Testis (tissue), 3 donors: ENCODE measurements around the gene PTPRK. TPM values are rescaled to one million over a fixed set of nuclear protein-coding genes. Genes with fewer than 3 reads are reported as not detected.
"Not testable (repeated sequence)": the region's sequence is repeated elsewhere in the genome, so short reads cannot be mapped to it uniquely, and the experiment has no call there.

ENCODE experiments used
- DNase-seq: peaks from one replicate; pipeline ENCODE4 v3.0.0-alpha.2; 2019
- H3K27ac ChIP-seq, 2 donors: fragments of 200-600 bp; sonication (generic); one replicate each; pipeline ENCODE4 v1.5.1; 2019
- H3K27me3 ChIP-seq: fragments of 200-600 bp; sonication (generic); one replicate; pipeline ENCODE4 v1.5.1; 2019
- H3K36me3 ChIP-seq: fragments of 200-600 bp; sonication (generic); one replicate; pipeline ENCODE4 v1.5.1; 2017; ENCODE audit warnings: low read depth; ENCODE audit errors: missing control alignments
- H3K4me1 ChIP-seq: fragments of 200-600 bp; sonication (generic); one replicate; pipeline ENCODE4 v1.5.1; 2019
- H3K4me3 ChIP-seq, 2 donors: fragments of 200-600 bp; sonication (generic); one replicate each; pipeline ENCODE4 v1.5.1; 2017 to 2019
- H3K9me3 ChIP-seq: fragments of 200-600 bp; sonication (generic); one replicate; pipeline ENCODE4 v1.5.1; 2017
- CTCF ChIP-seq, 3 experiments: fragments of 450-650 bp in 2 of 3; fragments of 200-600 bp in 1 of 3; sonication (generic) in 1 of 3; IDR thresholded peaks; one replicate each; pipeline ENCODE4 v1.5.1; 2016 to 2019; ENCODE audit warnings: antibody characterized with exemption in 3 of 3, mild to moderate bottlenecking in 2 of 3, moderate library complexity in 1 of 3
- POLR2A ChIP-seq: fragments of 450-650 bp; IDR thresholded peaks from one replicate; pipeline ENCODE4 v1.6.1; 2017; ENCODE audit warnings: antibody characterized with exemption, mild to moderate bottlenecking, moderate library complexity
- WGBS, 2 donors: methylation state at CpG; one replicate each; pipeline ENCODE4 v1.1.5; 2018; 5-methylcytosine and 5-hydroxymethylcytosine counted together
- intact Hi-C: fragments of 100-400 bp; cut with DNase I; formaldehyde crosslinking; loops from one replicate; pipeline ENCODE4 v1.15.1; 2023; ENCODE audit warnings: low total_unique reads
- polyA plus RNA-seq: library from polyadenylated mRNA; stranded (reverse); fragments of 350-450 nt; fragmentation: Illumina TruSeq; extraction: RNeasy Lipid Tissue Mini Kit (QIAGEN cat#74804); gene quantifications from one replicate; pipeline ENCODE4 v1.2.3, GENCODE V29; 2014; ENCODE audit warnings: low read depth, low replicate concordance; ENCODE audit not compliant: insufficient read depth
- total RNA-seq, 2 donors: library from RNA; depleted of rRNA; stranded (reverse); fragments of >200 nt; gene quantifications; one replicate each; pipeline ENCODE4 v1.2.3, GENCODE V29; 2016

PTPRK gene
- total and polyA plus RNA-seq, 3 donors from 2014 or later, result 9.1 to 13.3 (median 12.5) TPM

- intact Hi-C loops, result no loop called here
- no peaks in the 10 kb centered on the region for H3K27me3 ChIP-seq
- H3K36me3 ChIP-seq, result no peaks in the 10 kb centered on the region
- no peak overlapping the region for H3K4me3 ChIP-seq
- H3K4me1 ChIP-seq, result no peaks in the 10 kb centered on the region
- TF ChIP-seq CTCF (IDR thresholded peaks at IDR 0.05), result no peak
- TF ChIP-seq POLR2A, result no peak
- no peaks in the 10 kb centered on the region for H3K9me3 ChIP-seq
- no peak for DNase-seq
- H3K27ac ChIP-seq, result no peak overlapping the region
Observed at GRCh38 chr6:128439627-128440026, 80.8 kb downstream of the PTPRK start.

- no peaks in the 10 kb centered on the region for H3K9me3 ChIP-seq
- intact Hi-C loops, result no loop called here
- H3K27me3 ChIP-seq, result no peaks in the 10 kb centered on the region
- no peak for DNase-seq
- no peaks in the 10 kb centered on the region for H3K36me3 ChIP-seq
- TF ChIP-seq CTCF (IDR thresholded peaks at IDR 0.05), result no peak
- no peak for TF ChIP-seq POLR2A
- H3K4me1 ChIP-seq, result no peaks in the 10 kb centered on the region
- H3K27ac ChIP-seq, result no peak overlapping the region
- no peak overlapping the region for H3K4me3 ChIP-seq
Observed at GRCh38 chr6:128438393-128438792, 82.0 kb downstream of the PTPRK start.

- WGBS, 2 donors, result 76 to 80% methylated on average over 8 to 10 of the region's 10 CpGs
- no peaks in the 10 kb centered on the region for H3K36me3 ChIP-seq
- DNase-seq, result no peak
- no peaks in the 10 kb centered on the region for H3K9me3 ChIP-seq
- TF ChIP-seq POLR2A (no peak), CTCF (IDR thresholded peaks at IDR 0.05) (no peak)
- H3K4me3 ChIP-seq, result no peak overlapping the region
- no peak overlapping the region for H3K27ac ChIP-seq
- H3K4me1 ChIP-seq, result no peaks in the 10 kb centered on the region
- H3K27me3 ChIP-seq, result no peaks in the 10 kb centered on the region
- intact Hi-C loops, result no loop called here
Observed at GRCh38 chr6:128437685-128438084, 82.7 kb downstream of the PTPRK start.

- 60 to 73% methylated on average over 1 of the region's 1 CpG for WGBS, 2 donors
- H3K27ac ChIP-seq, H3K36me3 ChIP-seq, H3K9me3 ChIP-seq, intact Hi-C loops, H3K4me1 ChIP-seq, H3K4me3 ChIP-seq, H3K27me3 ChIP-seq, DNase-seq: not testable (repeated sequence)
Observed at GRCh38 chr6:128434752-128435151, 85.6 kb downstream of the PTPRK start.

- H3K27ac ChIP-seq, result no peak overlapping the region
- no peaks in the 10 kb centered on the region for H3K36me3 ChIP-seq
- intact Hi-C loops, result no loop called here
- H3K9me3 ChIP-seq, result no peaks in the 10 kb centered on the region
- TF ChIP-seq CTCF (IDR thresholded peaks at IDR 0.05) (no peak), POLR2A (no peak)
- no peak overlapping the region for H3K4me3 ChIP-seq
- H3K27me3 ChIP-seq, result no peaks in the 10 kb centered on the region
- no peaks in the 10 kb centered on the region for H3K4me1 ChIP-seq
- DNase-seq, result no peak
Observed at GRCh38 chr6:128432394-128432793, 88.0 kb downstream of the PTPRK start.
